Memory B cell (primary cell): ENCODE data around the gene TTYH2.
"Not testable (repeated sequence)": the region's sequence is repeated elsewhere in the genome, so short reads cannot be mapped to it uniquely, and the experiment has no call there.

Experiments
- ATAC-seq: fragments of 150-1000 bp; cut with Tn5 transposase; 2 replicates; pipeline ENCODE4 v1.10.0; 2021; ENCODE audit warnings: low read depth, mild to moderate bottlenecking, moderate library complexity
- DNase-seq, 2 donors: peaks; one replicate each; pipeline ENCODE4 v3.0.0; 2022; ENCODE audit warnings: low spot score in 2 of 2
- H3K27ac Mint-ChIP-seq: one replicate; pipeline ENCODE4 v1.8.0; 2022; ENCODE audit warnings: mild to moderate bottlenecking, moderate library complexity, mixed read lengths
- H3K27me3 Mint-ChIP-seq: one replicate; pipeline ENCODE4 v1.8.0; 2022; ENCODE audit warnings: mixed read lengths
- H3K36me3 Mint-ChIP-seq: one replicate; pipeline ENCODE4 v1.8.0; 2022; ENCODE audit warnings: mild to moderate bottlenecking, mixed read lengths
- H3K4me1 Mint-ChIP-seq: one replicate; pipeline ENCODE4 v1.8.0; 2022; ENCODE audit warnings: mixed read lengths
- H3K4me3 Mint-ChIP-seq: one replicate; pipeline ENCODE4 v1.8.0; 2022; ENCODE audit warnings: mild to moderate bottlenecking, moderate library complexity, mixed read lengths
- H3K9me3 Mint-ChIP-seq: one replicate; pipeline ENCODE4 v1.8.0; 2022; ENCODE audit warnings: mixed read lengths

The TTYH2 gene

GRCh38 chr17:74185571-74186185, 27.7 kb upstream of the TTYH2 start:
- H3K9me3 Mint-ChIP-seq = peaks cover 2% of the 10 kb centered on the region
- no peak overlapping the region for H3K4me3 Mint-ChIP-seq
- no peak for ATAC-seq
- DNase-seq = no peak
- H3K36me3 Mint-ChIP-seq = no peaks in the 10 kb centered on the region
- H3K4me1 Mint-ChIP-seq = peaks cover 2% of the 10 kb centered on the region
- peaks cover 11% of the 10 kb centered on the region for H3K27me3 Mint-ChIP-seq
- H3K27ac Mint-ChIP-seq = no peak overlapping the region

GRCh38 chr17:74186498-74186897, 26.9 kb upstream of the TTYH2 start:
- DNase-seq = no peak
- Mint-ChIP-seq H3K36me3 (no peaks in the 10 kb centered on the region), H3K9me3 (peaks cover 2% of the 10 kb centered on the region), H3K4me3 (no peak overlapping the region), H3K4me1 (peaks cover 2% of the 10 kb centered on the region), H3K27ac (no peak overlapping the region), H3K27me3 (peaks cover 11% of the 10 kb centered on the region)
- no peak for ATAC-seq

GRCh38 chr17:74187761-74188160, 25.6 kb upstream of the TTYH2 start:
- Mint-ChIP-seq H3K9me3 (peaks cover 2% of the 10 kb centered on the region), H3K4me3 (no peak overlapping the region), H3K27ac (no peak overlapping the region), H3K4me1 (peaks cover 2% of the 10 kb centered on the region), H3K27me3 (peaks cover 14% of the 10 kb centered on the region), H3K36me3 (no peaks in the 10 kb centered on the region)
- DNase-seq (no peak), ATAC-seq (no peak)

GRCh38 chr17:74188687-74189086, 24.7 kb upstream of the TTYH2 start:
- H3K4me3 Mint-ChIP-seq, H3K27ac Mint-ChIP-seq, H3K9me3 Mint-ChIP-seq, DNase-seq, H3K4me1 Mint-ChIP-seq, ATAC-seq, H3K36me3 Mint-ChIP-seq: not testable (repeated sequence)
- H3K27me3 Mint-ChIP-seq = peaks cover 19% of the 10 kb centered on the region

GRCh38 chr17:74190154-74190553, 23.2 kb upstream of the TTYH2 start:
- Mint-ChIP-seq H3K27ac (no peak overlapping the region), H3K27me3 (peaks cover 22% of the 10 kb centered on the region), H3K36me3 (no peaks in the 10 kb centered on the region), H3K4me3 (no peak overlapping the region), H3K9me3 (peaks cover 2% of the 10 kb centered on the region), H3K4me1 (peaks cover 2% of the 10 kb centered on the region)
- ATAC-seq = peak; percentile 78
- no peak for DNase-seq

GRCh38 chr17:74190807-74191406, 22.5 kb upstream of the TTYH2 start:
- Mint-ChIP-seq H3K27ac (no peak overlapping the region), H3K27me3 (peaks cover 29% of the 10 kb centered on the region), H3K4me3 (no peak overlapping the region), H3K4me1 (peaks cover 2% of the 10 kb centered on the region), H3K9me3 (peaks cover 2% of the 10 kb centered on the region), H3K36me3 (no peaks in the 10 kb centered on the region)
- DNase-seq = no peak
- no peak for ATAC-seq

- Mint-ChIP-seq H3K27me3 (peaks cover 34% of the 10 kb centered on the region), H3K4me1 (peaks cover 2% of the 10 kb centered on the region)
- ATAC-seq = no peak
Measured at GRCh38 chr17:74192950-74193781, 20.2 kb upstream of the TTYH2 start.

GRCh38 chr17:74194682-74195081, 18.7 kb upstream of the TTYH2 start:
- ATAC-seq = no peak
- no peak overlapping the region for H3K27ac Mint-ChIP-seq
- no peaks in the 10 kb centered on the region for H3K36me3 Mint-ChIP-seq
- no peak overlapping the region for H3K4me3 Mint-ChIP-seq
- H3K27me3 Mint-ChIP-seq = peaks cover 35% of the 10 kb centered on the region
- H3K9me3 Mint-ChIP-seq = peaks cover 2% of the 10 kb centered on the region
- H3K4me1 Mint-ChIP-seq = peaks cover 4% of the 10 kb centered on the region
- no peak for DNase-seq

More at GRCh38 chr17:74192950-74193781, 20.2 kb upstream of the TTYH2 start:
- Mint-ChIP-seq H3K27ac (no peak overlapping the region), H3K9me3 (peaks cover 2% of the 10 kb centered on the region), H3K36me3 (no peaks in the 10 kb centered on the region), H3K4me3 (no peak overlapping the region)
- no peak for DNase-seq

- Mint-ChIP-seq H3K4me1 (peaks cover 8% of the 10 kb centered on the region), H3K9me3 (no peaks in the 10 kb centered on the region), H3K27ac (no peak overlapping the region), H3K4me3 (no peak overlapping the region), H3K27me3 (peaks cover 45% of the 10 kb centered on the region), H3K36me3 (no peaks in the 10 kb centered on the region)
- ATAC-seq = no peak
- DNase-seq = no peak
Measured at GRCh38 chr17:74196541-74197317, 16.6 kb upstream of the TTYH2 start.

GRCh38 chr17:74197801-74198200, 15.6 kb upstream of the TTYH2 start:
- Mint-ChIP-seq H3K4me1 (peaks cover 8% of the 10 kb centered on the region), H3K27me3 (peaks cover 41% of the 10 kb centered on the region), H3K27ac (no peak overlapping the region), H3K9me3 (no peaks in the 10 kb centered on the region), H3K4me3 (no peak overlapping the region), H3K36me3 (no peaks in the 10 kb centered on the region)
- ATAC-seq (no peak), DNase-seq (no peak)

GRCh38 chr17:74198694-74199093, 14.7 kb upstream of the TTYH2 start:
- H3K4me3 Mint-ChIP-seq = no peak overlapping the region
- no peak overlapping the region for H3K27ac Mint-ChIP-seq
- peaks cover 3% of the 10 kb centered on the region for H3K36me3 Mint-ChIP-seq
- peaks cover 14% of the 10 kb centered on the region for H3K4me1 Mint-ChIP-seq
- no peak for DNase-seq
- no peak for ATAC-seq
- H3K27me3 Mint-ChIP-seq = peaks cover 35% of the 10 kb centered on the region
- no peaks in the 10 kb centered on the region for H3K9me3 Mint-ChIP-seq

- H3K9me3 Mint-ChIP-seq = no peaks in the 10 kb centered on the region
- H3K4me3 Mint-ChIP-seq = peak overlapping the region; percentile 1
- peaks cover 33% of the 10 kb centered on the region for H3K27me3 Mint-ChIP-seq
- H3K36me3 Mint-ChIP-seq = peaks cover 3% of the 10 kb centered on the region
- ATAC-seq (peak; percentile 41), DNase-seq (peak; percentile 50 to 72)
- peaks cover 14% of the 10 kb centered on the region for H3K4me1 Mint-ChIP-seq
- H3K27ac Mint-ChIP-seq = no peak overlapping the region
Measured at GRCh38 chr17:74199306-74200092, 13.9 kb upstream of the TTYH2 start.

GRCh38 chr17:74200112-74200511, 13.3 kb upstream of the TTYH2 start:
- H3K36me3 Mint-ChIP-seq = peaks cover 6% of the 10 kb centered on the region
- no peak overlapping the region for H3K4me3 Mint-ChIP-seq
- H3K27ac Mint-ChIP-seq = no peak overlapping the region
- H3K9me3 Mint-ChIP-seq = no peaks in the 10 kb centered on the region
- DNase-seq (no peak), ATAC-seq (no peak)
- H3K27me3 Mint-ChIP-seq = peaks cover 29% of the 10 kb centered on the region
- peaks cover 16% of the 10 kb centered on the region for H3K4me1 Mint-ChIP-seq
